T-cell (primary cell): ENCODE measurements around the gene CCDC86. TPM values are rescaled to one million over a fixed set of nuclear protein-coding genes. Genes with fewer than 3 reads are reported as not detected.

Experiments
- ATAC-seq, 4 experiments: fragments of 200-7000 bp in 3 of 4; fragments of 150-1000 bp in 1 of 4; cut with Tn5 transposase; replicated peaks in 1 of 4; 1 replicate in 3 of 4; 2 replicates in 1 of 4; pipeline ENCODE4 v1.10.0; 2021; ENCODE audit warnings: moderate library complexity in 3 of 4, mild to moderate bottlenecking in 2 of 4, moderate number of reproducible peaks in 1 of 4
- CTCF ChIA-PET, 2 donors: fragments of 300-600 bp; sonication (Branson Sonifier 250); formaldehyde crosslinking; loops; one replicate each; lab custom pipeline; 2022; ENCODE audit warnings: antibody characterized with exemption in 2 of 2; lab: Charles Lee
- POLR2A ChIA-PET, 2 donors: fragments of 300-600 bp; sonication (Branson Sonifier 250); formaldehyde crosslinking; loops; one replicate each; lab custom pipeline; 2022; ENCODE audit warnings: antibody characterized with exemption in 2 of 2; lab: Charles Lee
- DNase-seq, 35 experiments: peaks; one replicate each; pipeline versions ENCODE4 v3.0.0 to v3.0.0-alpha.2; 2013 to 2023
- H3K27ac ChIP-seq: one replicate; pipeline ENCODE4 v1.5.1; 2013; ENCODE audit warnings: low read length
- H3K27me3 ChIP-seq, 2 experiments: replicated peaks in 1 of 2; 1 replicate in 1 of 2; 2 replicates in 1 of 2; pipeline versions ENCODE4 v1.6.1 to v1.7.0; 2013; ENCODE audit warnings: low read length in 1 of 2, mixed read lengths in 1 of 2; ENCODE audit not compliant: control insufficient read depth in 2 of 2, insufficient read depth in 2 of 2; ENCODE audit errors: extremely low read depth in 1 of 2
- H3K36me3 ChIP-seq, 2 donors: 1 replicate in 1 of 2; 2 replicates in 1 of 2; pipeline versions ENCODE4 v1.6.1 to v1.7.0; 2013; ENCODE audit warnings: low read length in 1 of 2; ENCODE audit not compliant: control insufficient read depth in 2 of 2, insufficient read depth in 1 of 2; ENCODE audit errors: extremely low read depth in 1 of 2
- H3K4me1 ChIP-seq, 2 experiments: 1 replicate in 1 of 2; 2 replicates in 1 of 2; pipeline versions ENCODE4 v1.6.1 to v1.7.0; 2013; ENCODE audit warnings: low read length in 2 of 2, mixed read lengths in 1 of 2; ENCODE audit not compliant: insufficient read depth in 2 of 2, control insufficient read depth in 1 of 2; ENCODE audit errors: extremely low read depth in 1 of 2
- H3K4me3 ChIP-seq, 2 donors: 1 replicate in 1 of 2; 2 replicates in 1 of 2; pipeline versions ENCODE4 v1.5.1 to v1.7.0; 2013; ENCODE audit warnings: mild to moderate bottlenecking in 2 of 2, low read length in 1 of 2, moderate library complexity in 1 of 2; ENCODE audit not compliant: control insufficient read depth in 1 of 2; ENCODE audit errors: extremely low read depth in 1 of 2
- H3K9me3 ChIP-seq: 2 replicates; pipeline ENCODE4 v1.7.0; 2013
- H3K27ac Mint-ChIP-seq, 2 donors: one replicate each; pipeline ENCODE4 v1.8.0; 2020 to 2021; ENCODE audit warnings: mild to moderate bottlenecking in 2 of 2, mixed read lengths in 2 of 2
- H3K27me3 Mint-ChIP-seq, 2 donors: one replicate each; pipeline ENCODE4 v1.8.0; 2021 to 2022; ENCODE audit warnings: mixed read lengths in 2 of 2
- H3K36me3 Mint-ChIP-seq: one replicate; pipeline ENCODE4 v1.8.0; 2021; ENCODE audit warnings: mixed read lengths
- H3K4me1 Mint-ChIP-seq, 3 donors: one replicate each; pipeline ENCODE4 v1.8.0; 2020 to 2022; ENCODE audit warnings: mixed read lengths in 3 of 3, mild to moderate bottlenecking in 1 of 3
- H3K4me3 Mint-ChIP-seq, 3 donors: one replicate each; pipeline ENCODE4 v1.8.0; 2020 to 2022; ENCODE audit warnings: mild to moderate bottlenecking in 3 of 3, mixed read lengths in 3 of 3, moderate library complexity in 3 of 3
- H3K9me3 Mint-ChIP-seq, 3 donors: one replicate each; pipeline ENCODE4 v1.8.0; 2020 to 2022; ENCODE audit warnings: mixed read lengths in 3 of 3
- WGBS: methylation state at CpG from one replicate; pipeline ENCODE4 v1.1.5; 2013; ENCODE audit warnings: missing lambda C conversion rate; ENCODE audit not compliant: insufficient coverage; 5-methylcytosine and 5-hydroxymethylcytosine counted together
- total RNA-seq, 35 experiments: library from RNA in 6 of 35; stranded (reverse) in 6 of 35; fragments of 120-200 nt in 1 of 35; gene quantifications; one replicate each; pipeline versions ENCODE4 v1.2.1 to v1.2.4 and lab custom pipeline; 2013 to 2026

CCDC86 gene
- total RNA-seq, 5 donors from 2014 or later (not counting 1 experiment from before 2014, with no cell fraction given) = 11.6 to 20.7 (median 16.3) TPM

DNA sequence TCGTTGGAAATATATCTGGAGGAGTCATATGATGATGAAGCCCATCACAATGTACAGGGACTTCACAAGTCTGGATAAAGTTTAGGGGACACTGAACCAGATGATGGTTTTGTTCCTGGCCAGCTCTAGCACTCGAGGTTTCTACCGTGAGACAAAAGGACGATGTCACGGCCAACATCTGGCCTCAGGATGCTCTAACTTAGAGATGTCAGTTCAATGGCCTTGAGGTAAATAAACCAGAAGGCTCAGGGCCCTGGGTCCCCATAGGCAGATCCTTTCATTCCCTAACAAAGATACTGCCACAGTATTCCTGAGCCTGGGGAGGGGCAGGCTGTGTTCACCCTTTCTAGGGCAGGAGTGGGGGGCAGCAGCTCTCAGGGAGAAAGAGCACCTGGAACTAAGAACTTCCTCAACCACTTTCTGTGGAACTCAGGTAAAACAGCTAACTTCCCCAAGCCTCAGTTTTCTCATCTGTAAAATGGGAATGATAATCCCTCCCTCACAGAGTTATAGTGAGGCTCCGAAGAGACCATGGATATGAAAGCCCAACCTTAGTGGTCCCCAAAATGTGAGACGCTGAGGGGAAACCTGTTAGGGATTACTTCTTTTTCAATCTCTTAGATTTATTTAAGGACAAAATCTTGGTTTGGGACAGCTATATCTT, 38.5 kb upstream of the CCDC86 start:
- Mint-ChIP-seq H3K36me3 (no peaks in the 10 kb centered on the region), H3K9me3 (no peaks in the 10 kb centered on the region), H3K4me3 (no peak overlapping the region), H3K27ac (no peak overlapping the region), H3K27me3 (peaks cover 12 to 25% of the 10 kb centered on the region in 2 donors), H3K4me1 (no peaks in the 10 kb centered on the region)
- no peak overlapping the region for H3K4me3 ChIP-seq
- H3K9me3 ChIP-seq = no peaks in the 10 kb centered on the region
- no peaks in the 10 kb centered on the region for H3K4me1 ChIP-seq
- 86% methylated on average over 4 of the region's 7 CpGs for WGBS
- peaks cover 0 to 20% of the 10 kb centered on the region in 2 experiments for H3K27me3 ChIP-seq
- ATAC-seq (no peak), DNase-seq (no peak)
- no peak overlapping the region for H3K27ac ChIP-seq
- ChIA-PET CTCF (no interaction called here), POLR2A (no interaction called here)
- H3K36me3 ChIP-seq = no peaks in the 10 kb centered on the region

GRCh38 chr11:60809249-60809648, 32.7 kb upstream of the CCDC86 start:
- Mint-ChIP-seq H3K27me3 (peaks cover 17 to 23% of the 10 kb centered on the region in 2 donors), H3K27ac (no peak overlapping the region), H3K4me3 (no peak overlapping the region), H3K4me1 (no peaks in the 10 kb centered on the region), H3K36me3 (no peaks in the 10 kb centered on the region), H3K9me3 (no peaks in the 10 kb centered on the region)
- ChIA-PET CTCF (no interaction called here), POLR2A (no interaction called here)
- no peaks in the 10 kb centered on the region for H3K4me1 ChIP-seq
- H3K36me3 ChIP-seq = no peaks in the 10 kb centered on the region
- H3K9me3 ChIP-seq = no peaks in the 10 kb centered on the region
- no peak overlapping the region for H3K27ac ChIP-seq
- H3K27me3 ChIP-seq = peaks cover 0 to 25% of the 10 kb centered on the region in 2 experiments
- no peak for DNase-seq
- ATAC-seq = no peak
- 57% methylated on average over 1 of the region's 3 CpGs for WGBS
- no peak overlapping the region for H3K4me3 ChIP-seq

DNA sequence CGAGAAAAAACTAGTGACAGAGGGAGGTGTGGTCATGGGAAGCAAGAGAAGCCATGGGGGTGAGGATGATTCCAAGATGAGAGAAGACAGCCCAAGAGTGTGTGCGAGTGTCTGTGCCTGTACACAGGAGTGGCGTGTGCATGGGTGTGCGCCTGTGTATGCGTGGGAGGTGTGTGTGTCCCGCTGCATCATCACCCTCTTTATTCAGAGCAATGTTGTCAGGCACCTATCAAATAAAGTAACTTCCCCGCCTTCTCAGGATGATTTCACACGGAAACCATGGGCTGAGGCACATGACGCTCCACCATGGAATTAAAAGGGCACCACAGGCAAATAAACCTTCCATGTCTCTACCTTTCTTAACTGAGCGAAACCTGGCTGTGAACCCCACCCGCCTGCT, 32.2 kb upstream of the CCDC86 start:
- no peaks in the 10 kb centered on the region for H3K9me3 Mint-ChIP-seq
- H3K4me3 Mint-ChIP-seq = no peak overlapping the region
- H3K27me3 Mint-ChIP-seq = peaks cover 17 to 23% of the 10 kb centered on the region in 2 donors
- Histone ChIP-seq H3K27me3 (peaks cover 0 to 25% of the 10 kb centered on the region in 2 experiments), H3K9me3 (no peaks in the 10 kb centered on the region), H3K4me3 (no peak overlapping the region), H3K4me1 (no peaks in the 10 kb centered on the region), H3K36me3 (no peaks in the 10 kb centered on the region), H3K27ac (no peak overlapping the region)
- DNase-seq (no peak), ATAC-seq (no peak)
- no peaks in the 10 kb centered on the region for H3K36me3 Mint-ChIP-seq
- CTCF ChIA-PET = no interaction called here
- H3K27ac Mint-ChIP-seq = no peak overlapping the region
- 87% methylated on average over 6 of the region's 11 CpGs for WGBS
- no peaks in the 10 kb centered on the region for H3K4me1 Mint-ChIP-seq
- POLR2A ChIA-PET = no interaction called here

GRCh38 chr11:60810151-60810550, 31.8 kb upstream of the CCDC86 start:
- H3K9me3 ChIP-seq = no peaks in the 10 kb centered on the region
- no peak overlapping the region for H3K27ac ChIP-seq
- no peaks in the 10 kb centered on the region for H3K36me3 ChIP-seq
- ATAC-seq = no peak
- Mint-ChIP-seq H3K27ac (no peak overlapping the region), H3K27me3 (peaks cover 17 to 23% of the 10 kb centered on the region in 2 donors), H3K9me3 (no peaks in the 10 kb centered on the region), H3K36me3 (no peaks in the 10 kb centered on the region), H3K4me1 (no peaks in the 10 kb centered on the region), H3K4me3 (no peak overlapping the region)
- H3K4me3 ChIP-seq = no peak overlapping the region
- no peak for DNase-seq
- 93% methylated on average over 4 of the region's 4 CpGs for WGBS
- POLR2A ChIA-PET = no interaction called here
- H3K4me1 ChIP-seq = no peaks in the 10 kb centered on the region
- H3K27me3 ChIP-seq = peaks cover 0 to 25% of the 10 kb centered on the region in 2 experiments
- CTCF ChIA-PET = no interaction called here

- H3K27ac ChIP-seq = no peak overlapping the region
- Mint-ChIP-seq H3K4me1 (no peaks in the 10 kb centered on the region), H3K4me3 (no peak overlapping the region), H3K9me3 (no peaks in the 10 kb centered on the region), H3K36me3 (no peaks in the 10 kb centered on the region), H3K27me3 (peaks cover 15 to 21% of the 10 kb centered on the region in 2 donors), H3K27ac (no peak overlapping the region)
- CTCF ChIA-PET = no interaction called here
- H3K36me3 ChIP-seq = no peaks in the 10 kb centered on the region
- no peak for DNase-seq
- peaks cover 0 to 25% of the 10 kb centered on the region in 2 experiments for H3K27me3 ChIP-seq
- no peak overlapping the region for H3K4me3 ChIP-seq
- POLR2A ChIA-PET = no interaction called here
- ATAC-seq = no peak
- H3K4me1 ChIP-seq = no peaks in the 10 kb centered on the region
- 29% methylated on average over 5 of the region's 8 CpGs for WGBS
- H3K9me3 ChIP-seq = no peaks in the 10 kb centered on the region
Measured at GRCh38 chr11:60810569-60810968, 31.3 kb upstream of the CCDC86 start.

GRCh38 chr11:60813324-60813723, 28.6 kb upstream of the CCDC86 start:
- peaks cover 12 to 17% of the 10 kb centered on the region in 2 donors for H3K27me3 Mint-ChIP-seq
- no peak overlapping the region for H3K4me3 ChIP-seq
- POLR2A ChIA-PET = interaction anchor here in 1 of 2 donors (0.5 kb wide), 1 partner anchor 1731 kb away, joined by 4 read pairs; no protein-coding TSS in a partner anchor
- no peak overlapping the region for H3K4me3 Mint-ChIP-seq
- DNase-seq (no peak), ATAC-seq (no peak)
- H3K36me3 Mint-ChIP-seq = no peaks in the 10 kb centered on the region
- no peaks in the 10 kb centered on the region for H3K4me1 ChIP-seq
- H3K36me3 ChIP-seq = no peaks in the 10 kb centered on the region
- H3K4me1 Mint-ChIP-seq = no peaks in the 10 kb centered on the region
- H3K9me3 Mint-ChIP-seq = peaks cover 0 to 11% (median 3%) of the 10 kb centered on the region in 3 donors
- H3K27ac ChIP-seq = no peak overlapping the region
- no peak overlapping the region for H3K27ac Mint-ChIP-seq
- WGBS = 100% methylated on average over 1 of the region's 1 CpG
- CTCF ChIA-PET = interaction anchor here in 1 of 2 donors (0.6 kb wide), 1 partner anchor 11 kb away, joined by 3 read pairs; no protein-coding TSS in a partner anchor
- peaks cover 0 to 24% of the 10 kb centered on the region in 2 experiments for H3K27me3 ChIP-seq
- no peaks in the 10 kb centered on the region for H3K9me3 ChIP-seq
